GM21423 (cell line): ENCODE results near the gene ARMC2.
"Not testable (repeated sequence)": the region's sequence is repeated elsewhere in the genome, so short reads cannot be mapped to it uniquely, and the experiment has no call there.

Source experiments
- ATAC-seq: cut with Tn5 transposase; IDR thresholded peaks from one replicate; pipeline ENCODE4 v1.9.1; 2021; ENCODE audit warnings: mild to moderate bottlenecking, moderate library complexity; ENCODE audit not compliant: unreplicated experiment

The ARMC2 gene

DNA sequence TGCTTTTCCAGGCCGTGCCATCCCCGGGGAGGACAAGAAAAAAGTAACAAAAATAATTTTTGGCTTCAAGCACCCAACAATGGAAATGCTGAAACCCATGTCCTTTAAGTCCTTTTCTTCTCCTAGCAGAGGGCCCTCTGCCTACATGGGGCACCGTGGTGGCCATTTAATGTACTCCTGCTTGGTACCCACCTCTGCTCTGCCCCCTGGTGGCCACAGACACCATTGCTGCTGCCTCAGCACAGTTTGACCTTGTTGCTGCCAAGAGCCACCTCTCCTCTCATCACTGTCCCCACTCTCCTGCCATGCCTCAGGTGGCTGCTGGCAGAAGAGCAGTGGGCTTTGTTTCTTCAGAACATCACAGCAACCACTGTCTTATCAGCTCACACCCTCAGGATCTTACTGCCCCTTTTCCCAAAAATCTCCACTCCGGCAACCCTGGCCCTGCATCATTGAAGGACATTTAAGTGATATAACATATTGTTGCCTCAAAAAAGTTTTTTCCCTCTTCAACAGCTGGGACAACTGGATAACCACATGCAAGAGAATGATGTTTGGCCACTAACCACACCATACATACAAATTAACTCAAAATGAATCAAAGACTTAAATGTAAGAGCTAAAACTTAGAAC, 12.9 kb upstream of the ARMC2 start:
- peak; percentile 85 for ATAC-seq

DNA sequence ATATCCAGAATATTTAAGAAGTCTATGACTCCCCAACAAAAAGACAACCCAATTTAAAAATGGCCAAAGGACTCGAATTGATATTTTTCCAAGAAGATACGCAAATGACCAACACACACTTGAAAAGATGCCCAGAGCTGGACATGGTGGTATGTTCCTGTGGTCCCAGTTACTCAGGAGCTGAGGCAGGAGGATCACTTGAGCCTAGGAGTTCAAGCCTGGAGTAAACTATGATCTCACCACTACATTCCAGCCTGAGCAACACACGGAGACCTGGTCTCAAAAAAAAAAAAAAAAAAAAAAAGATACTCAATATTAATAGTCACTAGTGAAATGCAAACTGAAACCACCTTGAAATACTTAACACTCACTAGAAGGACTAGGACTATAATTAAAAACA, 12.2 kb upstream of the ARMC2 start:
- no peak for ATAC-seq

DNA sequence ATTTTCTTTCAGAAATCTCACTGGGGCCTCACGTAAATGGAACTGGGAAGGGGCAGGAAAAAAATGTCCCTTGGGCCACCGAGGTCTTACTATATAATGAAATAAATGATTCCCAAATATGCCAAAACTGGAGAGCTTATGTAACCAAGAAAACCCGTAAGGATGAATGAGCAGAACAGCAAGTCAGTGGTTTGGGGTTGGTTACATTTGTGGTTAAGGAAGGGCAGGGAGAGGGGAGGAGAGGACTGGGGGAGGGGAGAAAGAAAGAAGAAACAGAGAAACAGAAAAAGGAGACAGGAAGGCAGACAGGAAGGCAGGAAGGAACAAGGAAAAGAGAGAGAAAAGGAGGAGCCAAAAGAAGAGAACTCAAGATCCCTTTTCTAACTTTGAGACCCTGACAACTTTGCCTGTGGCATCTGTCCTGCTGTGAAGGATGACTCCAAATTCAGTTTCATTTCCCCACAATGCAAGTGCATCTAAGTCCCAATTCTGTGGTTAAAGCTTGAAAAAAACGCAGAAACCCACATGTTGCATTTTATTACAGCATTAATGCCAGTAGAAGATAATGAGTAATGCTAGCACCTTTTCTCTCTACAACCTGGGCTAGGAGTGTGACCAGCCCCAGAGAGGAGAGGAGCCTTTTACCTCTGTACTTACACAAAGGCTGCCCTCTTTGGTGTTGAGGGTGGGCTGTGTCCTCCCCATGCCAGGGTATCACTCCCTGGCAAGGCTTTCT, 10.8 kb upstream of the ARMC2 start:
- no peak for ATAC-seq

DNA sequence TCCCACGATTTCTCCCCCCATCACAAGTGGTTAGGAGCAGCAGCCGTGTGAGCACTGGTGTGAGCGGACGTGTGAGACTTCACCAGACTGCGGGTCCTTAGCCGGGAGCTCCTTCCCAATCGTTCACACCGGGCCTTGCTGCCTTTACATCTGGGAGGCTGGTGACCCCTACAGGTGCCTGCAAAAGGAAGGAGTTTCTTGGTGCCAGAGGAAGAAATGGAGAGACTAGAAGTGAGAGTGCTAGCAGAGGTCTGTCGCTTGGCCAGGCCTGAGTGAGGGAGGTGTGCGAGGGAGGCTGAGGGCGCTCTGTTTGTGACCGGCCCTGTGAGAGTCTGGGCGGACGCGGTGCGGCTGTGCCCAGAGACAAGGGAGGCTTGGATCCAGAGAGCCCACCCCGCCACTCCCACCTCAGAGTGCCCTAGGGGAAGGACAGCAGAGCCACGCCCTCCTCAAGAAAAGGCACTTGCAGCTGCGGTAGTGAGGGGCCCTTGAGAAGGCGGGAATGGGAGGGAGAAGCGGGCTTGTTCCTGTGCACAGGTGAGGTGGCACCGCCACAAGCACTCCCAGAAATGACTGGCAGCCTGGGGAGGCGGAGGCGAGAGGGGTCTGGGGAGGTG, 10.0 kb upstream of the ARMC2 start:
- no peak for ATAC-seq

DNA sequence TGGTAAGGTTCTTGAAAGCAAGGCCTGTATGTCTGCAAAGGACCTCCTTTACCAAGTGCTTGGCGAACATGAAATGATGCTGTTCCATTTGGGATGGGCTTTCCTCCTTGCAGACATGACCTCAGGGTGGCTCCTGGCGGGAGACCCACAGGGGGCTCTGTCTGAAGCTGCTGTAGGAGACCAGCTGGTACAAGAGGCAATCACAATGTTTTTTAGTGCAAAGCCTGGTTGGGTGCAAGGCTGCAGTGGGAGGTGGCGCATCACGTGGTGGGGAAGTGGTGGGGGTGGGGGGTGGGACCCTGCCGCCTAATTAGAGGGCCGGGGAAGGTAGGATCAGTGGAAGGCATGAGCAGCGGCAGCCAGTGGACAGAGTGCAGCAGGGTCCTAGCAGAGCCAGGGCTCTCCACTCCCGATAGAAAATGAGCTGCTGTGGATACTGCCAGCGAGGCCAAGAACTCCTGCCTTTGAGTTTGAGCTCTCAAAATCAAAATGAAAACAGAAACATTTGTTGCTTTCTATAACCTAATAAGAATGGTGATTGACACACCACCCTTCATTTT, 9.1 kb upstream of the ARMC2 start:
- no peak for ATAC-seq

DNA sequence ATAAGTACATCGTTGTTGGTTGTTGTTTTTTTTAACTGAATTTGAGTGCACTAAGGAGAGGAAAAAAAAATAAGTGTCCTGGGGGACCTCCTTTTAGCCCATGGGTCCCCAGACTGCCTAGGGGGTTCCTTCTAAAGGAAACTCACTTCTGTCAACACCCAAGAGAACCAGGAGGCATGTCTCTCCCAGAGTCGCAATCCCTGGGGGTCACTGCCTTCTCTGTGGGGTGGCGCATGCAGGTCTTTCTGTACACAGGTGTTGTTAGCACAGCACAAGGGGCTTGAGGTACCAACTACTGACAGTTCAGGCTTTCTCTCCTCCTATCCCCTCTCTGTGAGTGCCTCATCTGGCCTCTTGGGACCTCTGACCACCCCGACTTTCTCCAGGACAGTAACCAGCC, 7.3 kb upstream of the ARMC2 start:
- no peak for ATAC-seq

DNA sequence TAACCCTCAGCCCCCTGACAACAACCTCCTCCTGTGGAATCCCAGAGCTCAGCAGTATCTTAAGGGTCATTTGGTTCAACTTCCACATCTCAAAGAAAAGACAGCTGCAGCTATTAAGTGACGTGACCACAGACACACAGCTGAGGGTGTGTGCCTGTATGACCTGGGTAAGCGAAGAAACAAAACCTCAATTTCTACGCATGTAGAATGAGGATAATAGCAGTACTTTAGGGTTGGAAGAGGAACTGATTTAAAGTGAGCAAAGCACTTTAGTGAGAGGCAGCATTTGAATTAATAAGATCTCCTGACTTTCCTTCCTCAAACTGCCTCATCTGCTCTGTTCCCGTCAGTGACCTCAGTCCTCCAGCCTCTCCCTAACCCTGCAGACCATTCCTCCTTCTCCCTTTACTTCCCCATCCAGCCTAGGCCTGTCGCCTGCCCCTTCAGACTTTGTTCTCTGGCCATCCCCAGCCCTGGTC, 6.8 kb upstream of the ARMC2 start:
- no peak for ATAC-seq

DNA sequence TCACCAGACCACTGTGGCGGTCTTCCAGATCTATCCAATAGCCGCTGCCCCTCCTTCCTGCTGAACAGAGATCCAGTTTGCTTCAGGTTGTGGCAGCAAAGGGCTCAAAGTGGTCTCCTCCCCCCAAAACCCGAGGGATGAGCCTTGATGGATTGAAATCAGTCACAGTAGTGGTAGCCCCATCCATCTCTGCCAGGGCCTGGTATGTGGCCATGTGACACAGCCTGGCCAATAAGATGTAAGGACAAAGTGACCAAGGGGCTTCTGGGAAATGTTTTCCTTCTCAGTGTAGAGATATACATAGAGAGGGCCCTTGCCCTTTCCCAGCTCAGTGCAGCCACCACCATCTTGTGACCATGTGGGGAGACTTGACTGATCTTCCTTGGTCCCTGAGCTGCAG, 4.1 kb upstream of the ARMC2 start:
- ATAC-seq: no peak

DNA sequence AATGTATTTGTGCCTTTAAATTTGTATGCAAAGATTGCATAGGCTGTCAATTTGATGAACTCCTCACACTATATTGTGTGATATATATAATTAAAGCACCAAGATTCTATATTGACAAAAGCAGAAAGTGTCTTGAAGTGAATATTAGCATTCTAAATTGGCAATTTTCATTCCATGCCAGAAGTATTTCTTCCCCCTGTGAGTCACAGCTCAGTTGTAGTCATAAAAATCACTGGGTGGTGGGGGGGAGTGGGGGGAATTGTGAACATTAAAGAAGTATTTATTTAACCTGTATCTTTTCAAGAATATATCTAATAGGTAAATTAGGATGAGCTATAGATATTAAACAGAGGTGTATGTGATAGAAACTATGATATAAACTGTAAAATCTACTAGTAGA, 3.1 kb upstream of the ARMC2 start:
- no peak for ATAC-seq

DNA sequence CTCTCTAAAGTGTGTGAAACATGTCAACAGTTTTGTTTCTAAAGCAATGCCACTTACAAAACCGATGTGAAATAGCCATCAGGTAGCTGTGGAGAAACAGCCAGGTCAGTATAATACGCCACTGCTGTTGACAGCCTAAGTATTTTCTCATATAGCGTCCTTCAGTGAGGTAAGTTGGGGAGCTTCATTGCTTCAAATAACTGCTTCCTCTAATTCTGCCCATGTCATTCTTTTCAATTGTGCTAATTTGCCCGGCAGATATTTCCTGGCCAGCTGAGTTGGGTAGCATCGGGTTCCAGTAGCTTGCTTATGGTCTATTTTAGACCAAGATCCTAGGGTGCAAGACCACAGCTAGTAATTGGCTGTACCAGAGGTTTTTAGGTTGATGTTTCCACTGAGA, 2.1 kb upstream of the ARMC2 start:
- no peak for ATAC-seq

DNA sequence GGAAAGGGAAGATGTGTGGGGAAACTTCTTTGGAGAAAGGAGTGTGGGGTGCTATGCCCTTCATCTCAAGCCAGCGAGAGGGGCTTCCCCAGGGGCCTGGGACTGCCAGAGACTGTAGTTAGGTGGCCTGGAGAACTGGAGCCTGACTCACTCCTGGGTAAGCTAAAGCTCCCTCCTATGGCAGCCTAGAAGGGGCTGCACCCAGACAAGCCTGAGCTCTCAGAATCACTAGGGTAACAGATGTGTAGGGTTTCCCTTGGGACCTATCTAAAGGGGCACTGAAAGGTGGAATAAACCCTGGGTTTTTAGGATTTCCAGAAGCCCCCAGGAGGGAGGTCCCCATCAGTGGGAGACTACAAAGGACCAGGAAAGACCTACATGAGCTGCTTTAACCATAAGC, 1.6 kb upstream of the ARMC2 start:
- no peak for ATAC-seq

DNA sequence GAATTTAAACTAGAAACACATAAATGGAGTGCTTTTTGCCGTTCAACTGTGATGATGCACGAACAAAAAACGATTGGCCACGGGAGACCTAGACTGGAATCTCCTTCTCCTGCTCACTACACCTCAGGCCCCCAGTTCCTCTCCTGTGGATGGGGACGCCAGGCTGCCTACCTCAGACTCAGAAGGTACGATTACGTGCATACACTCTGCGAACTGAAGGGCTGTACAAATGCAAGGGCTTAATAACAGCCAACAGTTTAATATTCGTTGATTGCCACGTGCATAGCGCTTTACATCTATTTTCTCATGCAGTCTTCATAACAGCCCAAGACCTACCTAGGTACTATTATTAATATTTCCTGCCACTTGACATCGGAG, 495 bp upstream of the ARMC2 start:
- no peak for ATAC-seq

DNA sequence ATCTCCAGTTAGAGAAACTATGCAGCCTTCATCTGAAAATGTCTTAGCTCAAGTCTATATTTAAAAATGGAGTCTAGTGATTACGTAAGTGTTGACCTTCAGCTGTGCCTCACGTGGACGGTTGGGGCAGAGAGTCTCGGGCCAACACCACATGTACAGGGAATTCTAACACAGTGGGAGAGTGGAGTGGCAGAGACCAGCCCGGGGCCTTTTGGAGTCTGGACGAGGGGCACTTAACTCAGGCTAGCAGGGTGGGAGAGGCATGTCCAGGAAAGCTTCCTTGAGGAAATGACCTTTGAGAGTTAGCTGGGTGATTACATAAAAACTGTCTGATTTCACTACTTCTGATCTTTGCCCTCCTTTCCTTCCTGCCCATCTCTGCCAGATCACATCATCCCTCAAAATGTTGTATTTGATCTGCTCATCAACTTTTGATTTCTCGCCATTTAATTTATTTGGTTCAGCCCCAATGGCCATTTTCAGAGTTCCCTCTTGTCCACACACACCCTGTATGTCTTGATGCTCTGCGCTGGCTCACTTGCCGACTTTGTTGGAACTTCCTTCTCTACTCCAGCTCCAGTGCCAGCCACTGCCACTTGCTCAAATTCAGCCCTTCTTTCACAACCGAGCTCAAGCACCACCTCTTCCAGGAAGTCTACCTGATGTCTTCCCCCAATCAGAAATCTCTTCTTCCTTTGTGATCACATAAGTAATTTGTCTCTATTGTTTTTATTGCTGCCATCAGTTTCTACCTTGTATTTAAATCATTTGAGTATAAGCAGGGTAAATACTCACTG, 2.6 kb downstream of the ARMC2 start:
- no peak for ATAC-seq

DNA sequence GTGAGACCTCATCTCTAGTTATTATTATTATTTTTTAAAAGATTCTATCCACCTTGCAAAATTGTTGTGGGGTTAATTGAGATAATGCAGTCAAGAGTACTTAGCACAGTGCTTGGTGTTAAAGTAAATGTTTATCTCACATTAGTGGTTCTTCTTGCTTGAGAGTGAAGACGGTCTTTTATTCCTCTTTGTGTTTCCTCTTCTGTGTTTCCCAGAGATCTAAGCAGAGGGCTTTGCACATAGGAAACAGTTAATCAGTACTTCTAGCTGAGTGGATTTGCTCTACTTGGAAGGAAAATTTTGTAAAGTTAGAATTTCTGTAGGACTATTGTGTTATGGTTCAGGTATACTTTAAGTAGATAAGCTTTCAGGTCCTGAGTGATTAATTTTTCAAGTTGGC, 3.5 kb downstream of the ARMC2 start:
- no peak for ATAC-seq

DNA sequence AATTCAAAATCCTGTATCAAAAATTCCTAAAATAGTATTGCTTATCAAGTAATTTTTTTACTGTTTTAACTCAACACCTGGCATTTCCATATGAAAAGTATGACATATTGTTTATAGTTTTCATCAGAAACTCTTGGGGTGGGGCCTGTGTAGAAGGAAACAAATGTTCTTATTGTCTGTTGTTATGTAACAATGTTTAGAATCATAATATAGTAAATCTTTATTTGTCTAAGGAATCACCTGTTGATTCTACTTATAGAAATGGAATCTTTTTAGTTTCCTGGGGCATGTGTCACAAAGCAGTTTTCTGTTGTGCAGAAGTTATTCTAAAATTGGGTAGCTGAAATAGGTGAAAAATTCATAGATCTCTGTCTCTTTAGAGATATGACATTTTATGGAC, 4.9 kb downstream of the ARMC2 start:
- ATAC-seq: no peak

DNA sequence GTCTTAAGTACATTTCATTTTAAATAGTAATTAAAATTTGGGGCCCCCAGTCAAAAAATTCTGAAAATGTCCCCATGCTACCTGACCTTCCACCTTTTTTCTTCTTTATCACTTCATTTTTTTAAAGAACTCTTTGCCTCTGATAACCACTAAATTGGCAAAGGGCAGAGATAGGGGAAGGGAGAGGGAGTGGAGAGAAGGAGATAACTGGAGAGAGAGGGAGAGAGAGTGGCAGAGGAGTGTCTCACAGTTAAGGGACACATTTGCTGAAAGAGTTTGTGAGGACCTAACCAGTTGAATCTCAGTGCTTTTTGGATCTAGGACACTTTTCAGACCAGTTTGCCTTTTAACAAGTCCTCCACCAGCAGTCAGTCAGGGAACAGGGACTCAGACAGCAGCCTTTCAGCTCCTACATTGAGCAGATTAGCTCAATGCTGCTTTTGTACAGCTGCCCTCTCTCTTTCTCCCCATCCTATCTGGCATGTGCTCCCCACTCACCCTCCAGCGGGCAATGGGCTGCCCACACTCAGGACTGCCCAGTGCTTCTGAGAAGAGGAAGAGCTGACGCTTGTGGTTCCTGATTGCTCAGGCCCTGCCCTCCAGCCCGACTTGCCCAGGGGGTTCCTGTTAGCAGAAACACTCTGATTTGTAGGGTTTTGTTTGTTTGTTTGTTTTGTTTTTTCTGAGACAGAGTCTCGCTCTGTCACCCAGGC, 14.4 kb downstream of the ARMC2 start:
- no peak for ATAC-seq

DNA sequence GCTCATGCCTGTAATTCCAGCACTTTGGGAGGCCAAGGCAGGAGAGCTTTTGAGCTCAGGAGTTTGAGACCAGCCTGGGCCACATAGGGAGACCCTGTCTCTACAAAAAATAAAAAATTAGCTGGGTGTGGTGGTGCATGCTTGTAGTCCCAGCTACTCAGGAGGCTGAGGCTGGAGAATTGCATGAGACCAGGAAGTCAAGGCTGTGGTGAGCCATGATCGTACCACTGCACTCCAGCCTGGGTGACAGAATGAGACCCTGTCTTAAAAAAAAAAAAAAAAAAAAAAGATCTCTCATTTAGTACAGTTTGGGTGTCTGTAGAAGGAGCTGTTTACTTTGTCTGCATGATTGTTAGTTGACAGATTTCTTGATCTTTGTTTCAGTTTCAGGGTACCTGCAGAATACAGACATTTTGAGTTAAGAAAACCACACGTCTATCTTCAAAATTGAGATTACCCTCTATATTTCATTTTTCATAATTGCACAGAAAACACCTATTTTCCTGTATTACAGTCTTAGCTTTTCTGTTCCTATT, 17.6 kb downstream of the ARMC2 start:
- ATAC-seq: not testable (repeated sequence)

DNA sequence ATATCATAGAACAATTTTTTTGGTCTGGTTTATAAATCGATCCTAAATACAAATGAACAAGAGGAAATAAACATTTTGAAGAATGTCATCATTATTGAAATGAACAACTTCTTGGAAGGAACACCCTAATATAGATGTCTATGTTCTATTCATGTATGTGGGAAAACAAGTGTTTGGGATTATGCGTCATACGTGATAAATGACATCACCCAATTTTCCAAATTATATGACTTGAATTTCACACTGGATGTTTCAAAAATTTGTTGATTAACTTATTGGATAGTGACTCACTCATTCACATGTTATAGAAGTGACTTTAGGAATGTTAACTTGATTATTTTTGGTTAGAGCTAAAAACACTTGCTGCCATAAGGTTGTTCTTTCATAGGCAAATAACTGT, 18.6 kb downstream of the ARMC2 start:
- ATAC-seq: no peak

DNA sequence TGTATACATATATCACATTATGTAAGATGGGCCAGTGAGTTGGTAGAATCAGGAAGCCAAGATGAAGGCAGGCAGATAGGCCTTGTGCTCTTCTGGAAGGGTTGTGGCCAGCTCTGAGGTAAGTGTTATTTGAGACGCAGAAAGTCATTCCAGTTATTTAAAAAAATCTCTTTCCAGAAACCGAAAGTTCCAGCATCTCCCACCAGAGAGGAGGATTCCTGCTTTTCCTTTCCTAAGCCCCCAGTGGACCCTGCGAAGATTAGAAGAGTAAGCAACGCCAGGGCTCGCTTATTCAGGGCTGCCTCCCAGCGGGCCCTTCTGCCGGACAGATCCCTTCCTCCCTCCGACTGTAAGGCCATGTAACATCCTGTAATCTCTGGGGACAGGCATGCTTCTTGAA, 20.4 kb downstream of the ARMC2 start:
- no peak for ATAC-seq

DNA sequence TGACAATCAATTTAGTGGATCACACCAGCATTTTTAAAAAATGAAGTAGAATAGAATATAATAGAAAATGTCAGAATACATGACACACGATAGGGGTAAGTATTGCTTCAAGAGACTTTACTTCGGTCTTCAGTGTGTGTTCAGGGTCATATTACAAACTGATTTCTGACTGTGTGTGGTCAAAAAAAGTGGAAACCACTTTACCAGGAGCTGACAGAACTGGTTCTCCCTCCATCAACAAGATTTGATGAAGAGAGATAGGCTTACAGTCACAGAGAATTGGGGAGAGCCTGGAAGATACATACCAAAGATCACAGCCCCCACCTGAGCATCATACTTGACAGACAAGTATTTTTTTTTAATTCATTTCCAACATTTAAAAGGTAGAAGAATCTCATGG, 21.7 kb downstream of the ARMC2 start:
- ATAC-seq: no peak
